ENCODE measurements around the gene SLC8A2. TPM values are rescaled to one million over a fixed set of nuclear protein-coding genes. Genes with fewer than 3 reads are reported as not detected.

The SLC8A2 gene
- total RNA-seq, 1 donor from 2014 or later: not detected

- Mint-ChIP-seq H3K9me3 (no peaks in the 10 kb centered on the region), H3K4me1 (peaks cover 39% of the 10 kb centered on the region), H3K4me3 (no peak overlapping the region), H3K36me3 (ENCODE audit: low read depth) (peaks cover 4% of the 10 kb centered on the region), H3K27ac (no peak overlapping the region), H3K27me3 (peaks cover 6% of the 10 kb centered on the region)
- DNase-seq: no peak
- intact Hi-C loops (cut with micrococcal nuclease): no loop called here
These were observed 39.2 kb downstream of the SLC8A2 start for GRCh38 chr19:47432499-47432898.

- H3K27me3 Mint-ChIP-seq: peaks cover 7% of the 10 kb centered on the region
- intact Hi-C loops (cut with micrococcal nuclease): no loop called here
- H3K27ac Mint-ChIP-seq: no peak overlapping the region
- no peak for DNase-seq
- H3K9me3 Mint-ChIP-seq: no peaks in the 10 kb centered on the region
- peaks cover 36% of the 10 kb centered on the region for H3K4me1 Mint-ChIP-seq
- H3K36me3 Mint-ChIP-seq (ENCODE audit: low read depth): peaks cover 4% of the 10 kb centered on the region
- no peak overlapping the region for H3K4me3 Mint-ChIP-seq
These were observed 39.6 kb downstream of the SLC8A2 start for GRCh38 chr19:47432091-47432490.

- Mint-ChIP-seq H3K4me1 (peaks cover 21% of the 10 kb centered on the region), H3K27me3 (peaks cover 15% of the 10 kb centered on the region), H3K9me3 (no peaks in the 10 kb centered on the region), H3K27ac (peak overlapping the region; percentile 80), H3K4me3 (peak overlapping the region; percentile 78), H3K36me3 (ENCODE audit: low read depth) (peaks cover 4% of the 10 kb centered on the region)
- intact Hi-C loops (cut with micrococcal nuclease): no loop called here
- peak; percentile 82 for DNase-seq
These were observed 41.5 kb downstream of the SLC8A2 start for GRCh38 chr19:47430041-47430802.

- intact Hi-C loops (cut with micrococcal nuclease): no loop called here
- no peak for DNase-seq
- Mint-ChIP-seq H3K4me3 (peak overlapping the region; percentile 78), H3K27me3 (peaks cover 20% of the 10 kb centered on the region), H3K27ac (peak overlapping the region; percentile 80), H3K36me3 (ENCODE audit: low read depth) (peaks cover 4% of the 10 kb centered on the region), H3K9me3 (no peaks in the 10 kb centered on the region), H3K4me1 (peaks cover 20% of the 10 kb centered on the region)
These were observed 42.4 kb downstream of the SLC8A2 start for GRCh38 chr19:47429140-47429793.

- DNase-seq: peak; percentile 95
- Mint-ChIP-seq H3K27ac (no peak overlapping the region), H3K9me3 (no peaks in the 10 kb centered on the region), H3K4me1 (peaks cover 20% of the 10 kb centered on the region), H3K36me3 (ENCODE audit: low read depth) (peaks cover 4% of the 10 kb centered on the region), H3K27me3 (peaks cover 27% of the 10 kb centered on the region), H3K4me3 (no peak overlapping the region)
- intact Hi-C loops (cut with micrococcal nuclease): loop anchor here (1.0 kb wide), 1 partner anchor 19 kb away; no protein-coding TSS in a partner anchor
These were observed 43.4 kb downstream of the SLC8A2 start for GRCh38 chr19:47428177-47428894.

- Mint-ChIP-seq H3K27ac (peak overlapping the region; percentile 56), H3K4me3 (no peak overlapping the region), H3K27me3 (peaks cover 35% of the 10 kb centered on the region)
These were observed 44.2 kb downstream of the SLC8A2 start for GRCh38 chr19:47427241-47428176.

GRCh38 chr19:47423203-47423882 lies 48.4 kb downstream of the SLC8A2 start:
- Mint-ChIP-seq H3K27me3 (peaks cover 66% of the 10 kb centered on the region), H3K36me3 (ENCODE audit: low read depth) (peaks cover 3% of the 10 kb centered on the region), H3K27ac (no peak overlapping the region), H3K4me1 (peaks cover 26% of the 10 kb centered on the region), H3K4me3 (no peak overlapping the region), H3K9me3 (no peaks in the 10 kb centered on the region)
- intact Hi-C loops (cut with micrococcal nuclease): no loop called here
- DNase-seq: no peak

More at GRCh38 chr19:47427241-47428176, 44.2 kb downstream of the SLC8A2 start:
- intact Hi-C loops (cut with micrococcal nuclease): loop anchor here (1.0 kb wide), 2 partner anchors 20 to 131 kb away; no protein-coding TSS in a partner anchor
- peaks cover 4% of the 10 kb centered on the region for H3K36me3 Mint-ChIP-seq (ENCODE audit: low read depth)
- peak; percentile 92 for DNase-seq
- no peaks in the 10 kb centered on the region for H3K9me3 Mint-ChIP-seq
- peaks cover 18% of the 10 kb centered on the region for H3K4me1 Mint-ChIP-seq

GRCh38 chr19:47422417-47423163 lies 49.1 kb downstream of the SLC8A2 start:
- DNase-seq: no peak
- H3K36me3 Mint-ChIP-seq (ENCODE audit: low read depth): peaks cover 3% of the 10 kb centered on the region
- H3K27ac Mint-ChIP-seq: no peak overlapping the region
- peaks cover 73% of the 10 kb centered on the region for H3K27me3 Mint-ChIP-seq
- H3K9me3 Mint-ChIP-seq: no peaks in the 10 kb centered on the region
- H3K4me1 Mint-ChIP-seq: peaks cover 34% of the 10 kb centered on the region
- no peak overlapping the region for H3K4me3 Mint-ChIP-seq
- intact Hi-C loops (cut with micrococcal nuclease): no loop called here

GRCh38 chr19:47421844-47422395 lies 49.8 kb downstream of the SLC8A2 start:
- peaks cover 76% of the 10 kb centered on the region for H3K27me3 Mint-ChIP-seq
- H3K36me3 Mint-ChIP-seq (ENCODE audit: low read depth): peaks cover 3% of the 10 kb centered on the region
- DNase-seq: no peak
- no peak overlapping the region for H3K4me3 Mint-ChIP-seq
- no peak overlapping the region for H3K27ac Mint-ChIP-seq
- intact Hi-C loops (cut with micrococcal nuclease): no loop called here
- peaks cover 37% of the 10 kb centered on the region for H3K4me1 Mint-ChIP-seq
- no peaks in the 10 kb centered on the region for H3K9me3 Mint-ChIP-seq

- Mint-ChIP-seq H3K4me1 (peaks cover 38% of the 10 kb centered on the region), H3K36me3 (ENCODE audit: low read depth) (peaks cover 3% of the 10 kb centered on the region), H3K27me3 (peaks cover 78% of the 10 kb centered on the region), H3K27ac (no peak overlapping the region), H3K4me3 (no peak overlapping the region), H3K9me3 (no peaks in the 10 kb centered on the region)
- intact Hi-C loops (cut with micrococcal nuclease): no loop called here
- no peak for DNase-seq
These were observed 50.4 kb downstream of the SLC8A2 start for GRCh38 chr19:47421244-47421786.

- H3K4me1 Mint-ChIP-seq: peaks cover 38% of the 10 kb centered on the region
- peaks cover 77% of the 10 kb centered on the region for H3K27me3 Mint-ChIP-seq
- H3K9me3 Mint-ChIP-seq: no peaks in the 10 kb centered on the region
- DNase-seq: no peak
- H3K27ac Mint-ChIP-seq: no peak overlapping the region
- H3K4me3 Mint-ChIP-seq: no peak overlapping the region
- peaks cover 3% of the 10 kb centered on the region for H3K36me3 Mint-ChIP-seq (ENCODE audit: low read depth)
- intact Hi-C loops (cut with micrococcal nuclease): no loop called here
These were observed 51.9 kb downstream of the SLC8A2 start for GRCh38 chr19:47419789-47420188.
